Measurements from ENCODE around the gene NEURL2.
"Not testable (repeated sequence)": the region's sequence is repeated elsewhere in the genome, so short reads cannot be mapped to it uniquely, and the experiment has no call there.

Gene NEURL2

GRCh38 chr20:45890985-45891983 is at the start of gene NEURL2, which contains the start of gene CTSA:
NEURL2 (minus strand) TSS chr20:45891208; CDS start chr20:45890991, 217 bp downstream.
CTSA (plus strand) TSS chr20:45891335; CDS start chr20:45891569, 234 bp downstream.
- DNase-seq (ENCODE audit: low read depth): peak; percentile 84

GRCh38 chr20:45940469-45940868 is 49.5 kb upstream of the NEURL2 start:
- DNase-seq (ENCODE audit: low read depth): no peak

- no peak for DNase-seq (ENCODE audit: low read depth)
Observed at GRCh38 chr20:45940053-45940452, 49.0 kb upstream of the NEURL2 start.

GRCh38 chr20:45938727-45939438 is 47.9 kb upstream of the NEURL2 start:
- DNase-seq (ENCODE audit: low read depth): no peak

- DNase-seq (ENCODE audit: low read depth): no peak
Observed at GRCh38 chr20:45937765-45938164, 46.8 kb upstream of the NEURL2 start.

GRCh38 chr20:45935416-45936046 is 44.5 kb upstream of the NEURL2 start:
- no peak for DNase-seq (ENCODE audit: low read depth)

- peak; percentile 98 for DNase-seq (ENCODE audit: low read depth)
Observed at GRCh38 chr20:45934586-45935415, 43.8 kb upstream of the NEURL2 start, which contains the start of gene PCIF1. PCIF1 (plus strand) TSS chr20:45934683; CDS start chr20:45939000, 4,317 bp downstream.

GRCh38 chr20:45934046-45934585 is 43.1 kb upstream of the NEURL2 start:
- DNase-seq (ENCODE audit: low read depth): peak; percentile 26

- DNase-seq (ENCODE audit: low read depth): peak; percentile 43
Observed at GRCh38 chr20:45933266-45934045, 42.4 kb upstream of the NEURL2 start.

GRCh38 chr20:45931680-45932079 is 40.7 kb upstream of the NEURL2 start:
- DNase-seq (ENCODE audit: low read depth): not testable (repeated sequence)

- DNase-seq (ENCODE audit: low read depth): no peak
Observed at GRCh38 chr20:45927071-45927878, 36.3 kb upstream of the NEURL2 start.

GRCh38 chr20:45926731-45927070 is 35.7 kb upstream of the NEURL2 start:
- DNase-seq (ENCODE audit: low read depth): no peak

GRCh38 chr20:45925821-45926506 is 35.0 kb upstream of the NEURL2 start:
- no peak for DNase-seq (ENCODE audit: low read depth)

- DNase-seq (ENCODE audit: low read depth): no peak
Observed at GRCh38 chr20:45924391-45925261, 33.6 kb upstream of the NEURL2 start.

GRCh38 chr20:45921337-45922189 is 30.6 kb upstream of the NEURL2 start:
- DNase-seq (ENCODE audit: low read depth): no peak

- no peak for DNase-seq (ENCODE audit: low read depth)
Observed at GRCh38 chr20:45920462-45921336, 29.7 kb upstream of the NEURL2 start.
